ENCODE measurements around the gene AIM2. TPM values are rescaled to one million over a fixed set of nuclear protein-coding genes. Genes with fewer than 3 reads are reported as not detected.

Gene AIM2
- total RNA-seq, 1 experiment from 2014 or later: not detected

DNA sequence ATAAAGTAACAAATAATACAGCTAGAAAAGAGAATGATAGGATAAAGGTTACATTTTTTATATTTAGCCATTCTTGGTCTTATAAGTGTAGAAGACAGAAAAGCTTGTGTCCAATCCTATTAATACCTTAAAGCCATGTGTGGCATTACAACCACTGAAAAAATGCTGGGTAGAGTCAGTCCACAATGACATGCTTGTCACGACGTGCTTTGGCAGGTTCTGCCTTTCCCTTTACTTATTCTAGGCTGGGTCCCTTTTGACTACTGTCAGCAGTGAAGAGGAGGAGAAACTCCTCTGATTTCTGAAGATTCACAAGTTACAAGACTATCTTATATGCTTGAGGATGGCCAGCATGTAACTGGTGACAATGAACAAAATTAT is 14.6 kb upstream of the AIM2 start:
- DNase-seq (ENCODE audit: low read depth, low spot score) (no peak), ATAC-seq (no peak)
- CTCF ChIA-PET: no interaction called here
- no TSS peak for BruUV-seq (replicated peaks)
- in situ Hi-C loops (cut with HindIII; ENCODE audit: low pct_unique_long_range_greater_than_20kb, low sequenced_read_pairs) (no loop called here), intact Hi-C loops (cut with micrococcal nuclease; ENCODE audit: unreplicated experiment) (no loop called here)
- Histone ChIP-seq H3K4me3 (ENCODE audit: low read depth in 2 of 2, low read length in 2 of 2) (no peak overlapping the region), H3K36me3 (ENCODE audit: control insufficient read depth, insufficient read depth, low read length) (no peaks in the 10 kb centered on the region), H3K9me3 (ENCODE audit: control insufficient read depth, insufficient read depth, low read depth, low read length) (no peaks in the 10 kb centered on the region), H3K27ac (ENCODE audit: low read length) (no peak overlapping the region), H3K27me3 (ENCODE audit: control insufficient read depth, insufficient read depth, low read length) (no peaks in the 10 kb centered on the region), H3K4me1 (ENCODE audit: control insufficient read depth, insufficient read depth, low read length) (no peaks in the 10 kb centered on the region)
- TF ChIP-seq, protein P1, sequence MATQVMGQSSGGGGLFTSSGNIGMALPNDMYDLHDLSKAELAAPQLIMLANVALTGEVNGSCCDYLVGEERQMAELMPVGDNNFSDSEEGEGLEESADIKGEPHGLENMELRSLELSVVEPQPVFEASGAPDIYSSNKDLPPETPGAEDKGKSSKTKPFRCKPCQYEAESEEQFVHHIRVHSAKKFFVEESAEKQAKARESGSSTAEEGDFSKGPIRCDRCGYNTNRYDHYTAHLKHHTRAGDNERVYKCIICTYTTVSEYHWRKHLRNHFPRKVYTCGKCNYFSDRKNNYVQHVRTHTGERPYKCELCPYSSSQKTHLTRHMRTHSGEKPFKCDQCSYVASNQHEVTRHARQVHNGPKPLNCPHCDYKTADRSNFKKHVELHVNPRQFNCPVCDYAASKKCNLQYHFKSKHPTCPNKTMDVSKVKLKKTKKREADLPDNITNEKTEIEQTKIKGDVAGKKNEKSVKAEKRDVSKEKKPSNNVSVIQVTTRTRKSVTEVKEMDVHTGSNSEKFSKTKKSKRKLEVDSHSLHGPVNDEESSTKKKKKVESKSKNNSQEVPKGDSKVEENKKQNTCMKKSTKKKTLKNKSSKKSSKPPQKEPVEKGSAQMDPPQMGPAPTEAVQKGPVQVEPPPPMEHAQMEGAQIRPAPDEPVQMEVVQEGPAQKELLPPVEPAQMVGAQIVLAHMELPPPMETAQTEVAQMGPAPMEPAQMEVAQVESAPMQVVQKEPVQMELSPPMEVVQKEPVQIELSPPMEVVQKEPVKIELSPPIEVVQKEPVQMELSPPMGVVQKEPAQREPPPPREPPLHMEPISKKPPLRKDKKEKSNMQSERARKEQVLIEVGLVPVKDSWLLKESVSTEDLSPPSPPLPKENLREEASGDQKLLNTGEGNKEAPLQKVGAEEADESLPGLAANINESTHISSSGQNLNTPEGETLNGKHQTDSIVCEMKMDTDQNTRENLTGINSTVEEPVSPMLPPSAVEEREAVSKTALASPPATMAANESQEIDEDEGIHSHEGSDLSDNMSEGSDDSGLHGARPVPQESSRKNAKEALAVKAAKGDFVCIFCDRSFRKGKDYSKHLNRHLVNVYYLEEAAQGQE (IDR thresholded peaks at IDR 0.05; ENCODE audit: insufficient read depth in 1 of 2, low read depth in 2 of 2, low read length in 1 of 2): no peak
- TF ChIP-seq CTCF (IDR thresholded peaks at IDR 0.05) (no peak), POLR2AphosphoS5 (IDR thresholded peaks at IDR 0.05; ENCODE audit: low read depth, low read length) (no peak), TCF7L2 (IDR thresholded peaks at IDR 0.05; ENCODE audit: low read depth, low read length) (no peak), SIN3A (IDR thresholded peaks at IDR 0.05; ENCODE audit: borderline replicate concordance, insufficient read depth, low read depth, low read length) (no peak)
- POLR2A ChIA-PET: no interaction called here

DNA sequence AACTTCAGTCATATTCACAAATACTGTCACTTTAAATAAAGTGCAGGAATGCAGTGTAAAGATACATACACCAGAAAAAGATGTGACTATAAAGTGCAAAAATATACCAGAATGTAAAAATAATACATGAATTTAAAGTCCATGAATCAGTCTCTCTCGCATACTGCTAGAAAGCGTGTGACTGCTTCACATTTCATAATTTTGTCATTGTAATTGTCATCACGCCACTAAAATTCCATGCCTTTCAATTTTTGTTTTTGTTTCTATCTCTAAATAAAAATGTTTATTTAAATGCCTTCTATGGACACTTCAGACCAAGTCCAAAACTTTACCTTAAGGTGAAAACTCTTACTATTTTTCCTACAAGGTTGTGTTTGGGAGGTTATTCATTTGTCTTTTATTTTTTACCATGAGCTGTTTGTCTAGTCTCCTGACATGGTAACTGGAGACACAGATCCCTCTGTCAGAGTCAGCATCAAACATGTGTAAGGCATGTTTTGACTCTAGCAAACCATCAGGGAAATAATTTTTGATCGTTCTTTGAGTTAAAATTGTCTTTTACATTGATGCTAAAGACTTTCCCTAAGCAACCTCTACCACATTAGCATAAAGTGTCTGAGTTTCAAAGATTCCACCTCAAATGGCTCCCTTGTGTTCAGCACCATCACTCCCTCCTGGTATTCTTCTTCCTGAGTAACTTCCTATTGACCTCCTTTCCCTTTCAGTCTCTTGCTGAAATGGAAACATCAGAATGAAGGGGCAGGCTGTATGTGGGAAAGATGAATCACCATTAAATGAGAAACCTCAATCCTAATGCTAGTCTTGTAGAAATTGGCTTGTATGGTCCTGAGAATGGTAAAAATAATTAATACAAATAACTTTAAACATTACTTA is 14.0 kb upstream of the AIM2 start:
- intact Hi-C loops (cut with micrococcal nuclease; ENCODE audit: unreplicated experiment): no loop called here
- no peaks in the 10 kb centered on the region for H3K27me3 ChIP-seq (ENCODE audit: control insufficient read depth, insufficient read depth, low read length)
- TF ChIP-seq SIN3A (IDR thresholded peaks at IDR 0.05; ENCODE audit: borderline replicate concordance, insufficient read depth, low read depth, low read length) (no peak), CTCF (IDR thresholded peaks at IDR 0.05) (no peak), POLR2AphosphoS5 (IDR thresholded peaks at IDR 0.05; ENCODE audit: low read depth, low read length) (no peak), TCF7L2 (IDR thresholded peaks at IDR 0.05; ENCODE audit: low read depth, low read length) (no peak)
- TF ChIP-seq, protein P1 (IDR thresholded peaks at IDR 0.05; ENCODE audit: insufficient read depth in 1 of 2, low read depth in 2 of 2, low read length in 1 of 2): no peak
- no TSS peak for BruUV-seq (replicated peaks)
- no peaks in the 10 kb centered on the region for H3K9me3 ChIP-seq (ENCODE audit: control insufficient read depth, insufficient read depth, low read depth, low read length)
- no peak overlapping the region for H3K27ac ChIP-seq (ENCODE audit: low read length)
- in situ Hi-C loops (cut with HindIII; ENCODE audit: low pct_unique_long_range_greater_than_20kb, low sequenced_read_pairs): no loop called here
- no peak overlapping the region for H3K4me3 ChIP-seq (ENCODE audit: low read depth in 2 of 2, low read length in 2 of 2)
- ATAC-seq: no peak
- no peaks in the 10 kb centered on the region for H3K36me3 ChIP-seq (ENCODE audit: control insufficient read depth, insufficient read depth, low read length)
- no peak for DNase-seq (ENCODE audit: low read depth, low spot score)
- CTCF ChIA-PET: no interaction called here
- no peaks in the 10 kb centered on the region for H3K4me1 ChIP-seq (ENCODE audit: control insufficient read depth, insufficient read depth, low read length)
- POLR2A ChIA-PET: no interaction called here
